Testis (tissue), 2 donors: ENCODE data around the gene ADAMTS6.

ENCODE experiments used
- CTCF ChIP-seq, 3 experiments: fragments of 450-650 bp in 2 of 3; fragments of 200-600 bp in 1 of 3; sonication (generic) in 1 of 3; IDR thresholded peaks; one replicate each; pipeline ENCODE4 v1.5.1; 2016 to 2019; ENCODE audit warnings: antibody characterized with exemption in 3 of 3, mild to moderate bottlenecking in 2 of 3, moderate library complexity in 1 of 3
- POLR2A ChIP-seq: fragments of 450-650 bp; IDR thresholded peaks from one replicate; pipeline ENCODE4 v1.6.1; 2017; ENCODE audit warnings: antibody characterized with exemption, mild to moderate bottlenecking, moderate library complexity

- no peak for TF ChIP-seq CTCF (IDR thresholded peaks at IDR 0.05)
- no peak for TF ChIP-seq POLR2A
Measured at GRCh38 chr5:65479527-65479926, 2.2 kb downstream of the ADAMTS6 start.
